Measurements from ENCODE around the gene CMKLR1. TPM values are rescaled to one million over a fixed set of nuclear protein-coding genes. Genes with fewer than 3 reads are reported as not detected.

Gene CMKLR1
- polyA plus RNA-seq, 3 donors: 7.5 to 11.6 (median 7.9) TPM

DNA sequence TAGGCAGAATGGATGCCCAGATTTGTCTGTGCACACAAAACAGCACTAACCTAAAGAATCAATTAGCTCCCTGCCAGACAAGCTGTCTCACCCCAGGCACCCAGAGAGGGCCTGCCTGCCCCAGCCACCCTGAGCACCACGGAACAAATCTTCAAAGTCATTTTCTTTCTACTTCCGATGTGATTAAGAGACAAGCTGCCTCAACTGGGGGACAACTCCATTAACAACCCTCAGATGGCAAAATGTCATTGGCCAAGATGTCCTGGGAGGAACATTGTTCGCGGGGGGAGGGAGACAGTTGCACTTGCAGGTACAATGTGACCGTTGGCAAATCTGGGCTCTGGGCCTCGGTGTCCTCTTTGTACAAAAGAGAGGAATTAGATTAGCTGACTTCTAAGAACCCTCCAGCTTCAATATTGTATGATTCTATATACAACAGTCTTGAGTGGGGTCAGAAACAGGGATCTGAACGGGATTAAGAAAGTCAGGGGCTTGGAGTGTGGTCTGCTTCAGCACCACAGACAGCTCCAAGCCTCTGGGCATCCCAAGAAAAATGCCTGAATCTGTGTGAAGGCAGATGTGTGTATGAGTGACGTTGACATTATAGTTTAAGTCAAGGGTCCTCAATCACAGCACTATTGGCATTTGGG, 42.8 kb upstream of the CMKLR1 start:
- Histone ChIP-seq H3K27ac (ENCODE audit: low read depth in 1 of 2, low read length in 2 of 2) (no peak overlapping the region), H3K4me3 (replicated peaks in 1 of 3; ENCODE audit: low read depth in 2 of 3, low read length in 3 of 3) (no peak overlapping the region), H3K9me3 (replicated peaks in 1 of 2; ENCODE audit: control insufficient read depth in 1 of 2, insufficient read depth in 1 of 2, low read length in 2 of 2) (peaks cover 0 to 3% of the 10 kb centered on the region in 2 donors), H3K27me3 (ENCODE audit: control insufficient read depth in 2 of 2, insufficient read depth in 2 of 2, low read length in 2 of 2) (peaks cover 8% of the 10 kb centered on the region in 2 donors), H3K79me2 (ENCODE audit: insufficient read depth, low read length) (no peaks in the 10 kb centered on the region), H4K20me1 (ENCODE audit: insufficient read depth, low read length) (no peaks in the 10 kb centered on the region), H3K4me2 (replicated peaks; ENCODE audit: extremely low read depth, low read length, poor library complexity, severe bottlenecking) (no peak overlapping the region), H3K36me3 (replicated peaks in 1 of 2; ENCODE audit: control insufficient read depth in 1 of 2, insufficient read depth in 2 of 2, low read length in 2 of 2) (no peaks in the 10 kb centered on the region), H3K9ac (ENCODE audit: insufficient read depth, low read length, poor library complexity, severe bottlenecking) (no peak overlapping the region), H2AFZ (ENCODE audit: insufficient read depth, low read depth, low read length, poor library complexity, severe bottlenecking) (no peak overlapping the region), H3K4me1 (ENCODE audit: control insufficient read depth in 1 of 2, insufficient read depth in 2 of 2, low read length in 2 of 2) (peaks cover 13 to 24% of the 10 kb centered on the region in 2 donors)
- peaks cover 3 to 5% of the 10 kb centered on the region in 2 donors for H3K36me3 Mint-ChIP-seq
- TF ChIP-seq, protein P1, sequence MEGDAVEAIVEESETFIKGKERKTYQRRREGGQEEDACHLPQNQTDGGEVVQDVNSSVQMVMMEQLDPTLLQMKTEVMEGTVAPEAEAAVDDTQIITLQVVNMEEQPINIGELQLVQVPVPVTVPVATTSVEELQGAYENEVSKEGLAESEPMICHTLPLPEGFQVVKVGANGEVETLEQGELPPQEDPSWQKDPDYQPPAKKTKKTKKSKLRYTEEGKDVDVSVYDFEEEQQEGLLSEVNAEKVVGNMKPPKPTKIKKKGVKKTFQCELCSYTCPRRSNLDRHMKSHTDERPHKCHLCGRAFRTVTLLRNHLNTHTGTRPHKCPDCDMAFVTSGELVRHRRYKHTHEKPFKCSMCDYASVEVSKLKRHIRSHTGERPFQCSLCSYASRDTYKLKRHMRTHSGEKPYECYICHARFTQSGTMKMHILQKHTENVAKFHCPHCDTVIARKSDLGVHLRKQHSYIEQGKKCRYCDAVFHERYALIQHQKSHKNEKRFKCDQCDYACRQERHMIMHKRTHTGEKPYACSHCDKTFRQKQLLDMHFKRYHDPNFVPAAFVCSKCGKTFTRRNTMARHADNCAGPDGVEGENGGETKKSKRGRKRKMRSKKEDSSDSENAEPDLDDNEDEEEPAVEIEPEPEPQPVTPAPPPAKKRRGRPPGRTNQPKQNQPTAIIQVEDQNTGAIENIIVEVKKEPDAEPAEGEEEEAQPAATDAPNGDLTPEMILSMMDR (IDR thresholded peaks at IDR 0.05): no peak
- 33% methylated on average over 2 of the region's 8 CpGs for WGBS (ENCODE audit: insufficient coverage)
- peaks cover 26% of the 10 kb centered on the region for H3K4me1 Mint-ChIP-seq
- peaks cover 4 to 15% (median 6%) of the 10 kb centered on the region in 3 donors for H3K27me3 Mint-ChIP-seq (ENCODE audit: low read depth in 3 of 3)
- no peak for DNase-seq
- H3K4me3 Mint-ChIP-seq: peak overlapping the region in 1 of 2 donors; percentile 31
- H3K9me3 Mint-ChIP-seq: peaks cover 6 to 20% (median 11%) of the 10 kb centered on the region in 7 donors
- peak overlapping the region in 1 of 7 donors; percentile 68 for H3K27ac Mint-ChIP-seq
- intact Hi-C loops (cut with micrococcal nuclease): no loop called here

DNA sequence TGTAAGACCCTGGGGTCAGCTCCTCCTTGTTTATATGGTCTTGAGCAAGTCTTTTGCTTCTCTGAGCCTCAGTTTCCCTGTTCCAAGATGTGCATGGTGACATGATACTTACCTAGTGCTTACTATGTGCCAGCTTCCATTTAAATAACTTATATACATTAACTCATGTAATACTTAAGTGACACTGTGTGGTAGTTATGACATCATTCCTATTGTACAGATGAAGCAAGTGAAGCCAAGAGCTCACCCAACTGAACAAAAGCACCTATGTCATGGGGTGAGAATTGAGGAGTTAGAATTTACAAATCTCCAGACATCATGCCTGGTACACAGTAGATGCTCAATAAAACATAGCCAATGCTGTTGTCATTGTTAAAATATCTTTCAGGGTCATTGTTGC, 41.3 kb upstream of the CMKLR1 start:
- no peak for DNase-seq
- peaks cover 2 to 15% (median 7%) of the 10 kb centered on the region in 3 donors for H3K27me3 Mint-ChIP-seq (ENCODE audit: low read depth in 3 of 3)
- H3K27me3 ChIP-seq (ENCODE audit: control insufficient read depth in 2 of 2, insufficient read depth in 2 of 2, low read length in 2 of 2): peaks cover 8% of the 10 kb centered on the region in 2 donors
- H3K36me3 Mint-ChIP-seq: peaks cover 3 to 5% of the 10 kb centered on the region in 2 donors
- H3K36me3 ChIP-seq (replicated peaks in 1 of 2; ENCODE audit: control insufficient read depth in 1 of 2, insufficient read depth in 2 of 2, low read length in 2 of 2): no peaks in the 10 kb centered on the region
- no peak overlapping the region for H3K9ac ChIP-seq (ENCODE audit: insufficient read depth, low read length, poor library complexity, severe bottlenecking)
- TF ChIP-seq, protein P1 (IDR thresholded peaks at IDR 0.05): no peak
- H3K9me3 ChIP-seq (replicated peaks in 1 of 2; ENCODE audit: control insufficient read depth in 1 of 2, insufficient read depth in 1 of 2, low read length in 2 of 2): peaks cover 0 to 3% of the 10 kb centered on the region in 2 donors
- no peaks in the 10 kb centered on the region for H3K79me2 ChIP-seq (ENCODE audit: insufficient read depth, low read length)
- no peak overlapping the region for H3K4me3 ChIP-seq (replicated peaks in 1 of 3; ENCODE audit: low read depth in 2 of 3, low read length in 3 of 3)
- H3K4me2 ChIP-seq (replicated peaks; ENCODE audit: extremely low read depth, low read length, poor library complexity, severe bottlenecking): no peak overlapping the region
- H3K4me1 Mint-ChIP-seq: peaks cover 37% of the 10 kb centered on the region
- H4K20me1 ChIP-seq (ENCODE audit: insufficient read depth, low read length): no peaks in the 10 kb centered on the region
- no peak overlapping the region for H3K4me3 Mint-ChIP-seq
- intact Hi-C loops (cut with micrococcal nuclease): no loop called here
- peaks cover 15 to 35% of the 10 kb centered on the region in 2 donors for H3K4me1 ChIP-seq (ENCODE audit: control insufficient read depth in 1 of 2, insufficient read depth in 2 of 2, low read length in 2 of 2)
- H3K9me3 Mint-ChIP-seq: peaks cover 8 to 30% (median 16%) of the 10 kb centered on the region in 7 donors
- no peak overlapping the region for H3K27ac Mint-ChIP-seq
- no peak overlapping the region for H3K27ac ChIP-seq (ENCODE audit: low read depth in 1 of 2, low read length in 2 of 2)
- no peak overlapping the region for H2AFZ ChIP-seq (ENCODE audit: insufficient read depth, low read depth, low read length, poor library complexity, severe bottlenecking)
